H9 (cell line): ENCODE results near the gene UQCRC1. TPM values are rescaled to one million over a fixed set of nuclear protein-coding genes. Genes with fewer than 3 reads are reported as not detected.

Experiments
- DNase-seq: peaks from one replicate; pipeline ENCODE4 v3.0.0-alpha.2; 2017
- H2AFZ ChIP-seq: one replicate; pipeline ENCODE4 v1.6.1; 2013; ENCODE audit warnings: mild to moderate bottlenecking, low read length, control low read depth, moderate library complexity
- H2AK5ac ChIP-seq: 2 replicates; pipeline ENCODE4 v1.6.1; 2013; ENCODE audit warnings: low read length, control low read depth, mixed read lengths; ENCODE audit not compliant: insufficient read length
- H2BK120ac ChIP-seq: one replicate; pipeline ENCODE4 v1.6.1; 2013; ENCODE audit warnings: low read depth, mild to moderate bottlenecking, low read length, control low read depth, inconsistent platforms; ENCODE audit not compliant: poor library complexity, severe bottlenecking
- H2BK12ac ChIP-seq: 2 replicates; pipeline ENCODE4 v1.6.1; 2013; ENCODE audit warnings: low read length, control low read depth, mixed read lengths, low read depth; ENCODE audit not compliant: insufficient read length
- H2BK15ac ChIP-seq: 2 replicates; pipeline ENCODE4 v1.6.1; 2013; ENCODE audit warnings: low read depth, low read length, control low read depth
- H2BK20ac ChIP-seq: one replicate; pipeline ENCODE4 v1.6.1; 2013; ENCODE audit warnings: low read depth, mild to moderate bottlenecking, low read length, control low read depth, inconsistent platforms; ENCODE audit not compliant: poor library complexity, severe bottlenecking
- H2BK5ac ChIP-seq: 2 replicates; pipeline ENCODE4 v1.6.1; 2013; ENCODE audit warnings: low read length, control low read depth, mixed read lengths; ENCODE audit not compliant: insufficient read length
- H3K14ac ChIP-seq: 2 replicates; pipeline ENCODE4 v1.6.1; 2013; ENCODE audit warnings: low read length, control low read depth; ENCODE audit not compliant: insufficient read depth
- H3K18ac ChIP-seq: 2 replicates; pipeline ENCODE4 v1.6.1; 2013; ENCODE audit warnings: low read depth, mild to moderate bottlenecking, mixed read lengths, low read length, control low read depth; ENCODE audit not compliant: insufficient read length
- H3K23ac ChIP-seq: 2 replicates; pipeline ENCODE4 v1.6.1; 2013; ENCODE audit warnings: low read length, control low read depth, mixed read lengths, low read depth; ENCODE audit not compliant: insufficient read length
- H3K23me2 ChIP-seq: 2 replicates; pipeline ENCODE4 v1.6.1; 2013; ENCODE audit warnings: low read depth, mild to moderate bottlenecking, mixed read lengths, low read length, control low read depth; ENCODE audit not compliant: insufficient read length, poor library complexity, severe bottlenecking
- H3K27ac ChIP-seq: 2 replicates; pipeline ENCODE4 v1.5.1; 2013; ENCODE audit warnings: low read length, control low read depth, mixed read lengths, low read depth; ENCODE audit not compliant: insufficient read length
- H3K27me3 ChIP-seq: 2 replicates; pipeline ENCODE4 v1.6.1; 2013; ENCODE audit warnings: low read length, control low read depth, inconsistent platforms; ENCODE audit not compliant: insufficient read depth
- H3K4ac ChIP-seq: 2 replicates; pipeline ENCODE4 v1.6.1; 2013; ENCODE audit warnings: low read depth, mild to moderate bottlenecking, control low read depth, inconsistent platforms, low read length, moderate library complexity
- H3K4me1 ChIP-seq: 2 replicates; pipeline ENCODE4 v1.6.1; 2013; ENCODE audit warnings: low read length, control low read depth, inconsistent platforms; ENCODE audit not compliant: insufficient read depth
- H3K4me2 ChIP-seq: 2 replicates; pipeline ENCODE4 v1.6.1; 2013; ENCODE audit warnings: low read length, control low read depth, mixed read lengths; ENCODE audit not compliant: insufficient read length, insufficient read depth
- H3K56ac ChIP-seq: 2 replicates; pipeline ENCODE4 v1.6.1; 2013; ENCODE audit warnings: low read depth, mild to moderate bottlenecking, mixed read lengths, low read length, control low read depth; ENCODE audit not compliant: insufficient read length
- H3K79me1 ChIP-seq: 2 replicates; pipeline ENCODE4 v1.6.1; 2013; ENCODE audit warnings: low read depth, mild to moderate bottlenecking, moderate library complexity, low read length, control low read depth, inconsistent platforms; ENCODE audit not compliant: insufficient read depth, poor library complexity, severe bottlenecking
- H3K79me2 ChIP-seq: 2 replicates; pipeline ENCODE4 v1.6.1; 2013; ENCODE audit warnings: low read length, control low read depth, inconsistent platforms; ENCODE audit not compliant: insufficient read depth
- H3K9ac ChIP-seq: 2 replicates; pipeline ENCODE4 v1.6.1; 2013; ENCODE audit warnings: low read length, control low read depth, mixed read lengths; ENCODE audit not compliant: insufficient read length; ENCODE audit errors: extremely low read depth
- H3K9me3 ChIP-seq: one replicate; pipeline ENCODE4 v1.6.1; 2013; ENCODE audit warnings: low read depth, low read length, inconsistent platforms; ENCODE audit not compliant: control insufficient read depth
- H3T11ph ChIP-seq: one replicate; pipeline ENCODE4 v1.6.1; 2013; ENCODE audit warnings: mild to moderate bottlenecking, low read length, control low read depth, inconsistent platforms
- H4K20me1 ChIP-seq: one replicate; pipeline ENCODE4 v1.6.1; 2013; ENCODE audit not compliant: control insufficient read depth, insufficient read length, insufficient read depth
- H4K5ac ChIP-seq: 2 replicates; pipeline ENCODE4 v1.6.1; 2013; ENCODE audit warnings: low read depth, mild to moderate bottlenecking, mixed read lengths, low read length, control low read depth; ENCODE audit not compliant: insufficient read length
- H4K8ac ChIP-seq: replicated peaks from 2 replicates; pipeline ENCODE4 v1.6.1; 2013; ENCODE audit warnings: low read length, control low read depth, mixed read lengths, low read depth; ENCODE audit not compliant: insufficient read length
- H4K91ac ChIP-seq: 2 replicates; pipeline ENCODE4 v1.6.1; 2013; ENCODE audit warnings: low read depth, mild to moderate bottlenecking, moderate library complexity, mixed read lengths, low read length, control low read depth; ENCODE audit not compliant: insufficient read length
- H3K27ac Mint-ChIP-seq, 3 experiments: 2 replicates in 2 of 3; 3 replicates in 1 of 3; pipeline ENCODE4 v1.8.0; 2020 to 2021; ENCODE audit warnings: mixed read lengths in 3 of 3, mild to moderate bottlenecking in 1 of 3, moderate library complexity in 1 of 3
- H3K27me3 Mint-ChIP-seq: 2 replicates; pipeline ENCODE4 v1.8.0; 2021; ENCODE audit warnings: low read depth, mild to moderate bottlenecking, moderate library complexity, mixed read lengths
- H3K36me3 Mint-ChIP-seq, 3 experiments: 2 replicates in 2 of 3; 3 replicates in 1 of 3; pipeline ENCODE4 v1.8.0; 2020 to 2021; ENCODE audit warnings: low read depth in 3 of 3, mixed read lengths in 3 of 3; ENCODE audit not compliant: insufficient read depth in 1 of 3
- H3K4me1 Mint-ChIP-seq, 2 experiments: 2 replicates each; pipeline ENCODE4 v1.8.0; 2020; ENCODE audit warnings: mixed read lengths in 2 of 2
- H3K4me3 Mint-ChIP-seq, 2 experiments: 2 replicates in 1 of 2; 3 replicates in 1 of 2; pipeline ENCODE4 v1.8.0; 2020 to 2021; ENCODE audit warnings: mild to moderate bottlenecking in 2 of 2, mixed read lengths in 2 of 2, moderate library complexity in 1 of 2
- H3K9me3 Mint-ChIP-seq, 2 experiments: 2 replicates in 1 of 2; 3 replicates in 1 of 2; pipeline ENCODE4 v1.8.0; 2020; ENCODE audit warnings: mild to moderate bottlenecking in 2 of 2, mixed read lengths in 2 of 2, moderate library complexity in 1 of 2
- CTCF ChIP-seq: fragments of 200-600 bp; sonication (generic); conservative IDR thresholded peaks from 3 replicates; pipeline ENCODE4 v1.8.0; 2021; ENCODE audit warnings: antibody characterized with exemption, mild to moderate bottlenecking
- WGBS: extraction: QIAGEN DNeasy Blood & Tissue Kit; methylation state at CpG from one replicate; pipeline ENCODE4 v1.1.7; 2013; ENCODE audit warnings: missing lambda C conversion rate, low lambda C conversion rate, mixed read lengths; ENCODE audit not compliant: insufficient read length; ENCODE audit errors: extremely low coverage; 5-methylcytosine and 5-hydroxymethylcytosine counted together
- total RNA-seq: library from RNA; stranded (reverse); gene quantifications from 2 replicates; pipeline ENCODE4 v1.2.1, GENCODE V29; 2021

The UQCRC1 gene
- total RNA-seq, 1 experiment from 2014 or later, result 285 TPM

GRCh38 chr3:48656841-48657281 is 47.4 kb upstream of the UQCRC1 start:
- Mint-ChIP-seq H3K9me3 (peaks cover 0 to 3% of the 10 kb centered on the region in 2 experiments; a peak in 1 of 5 replicates), H3K4me3 (peak overlapping the region; percentile 63 to 67), H3K27me3 (peaks cover 6% of the 10 kb centered on the region; the same call in 1 of the 2 replicates), H3K36me3 (peaks cover 39 to 62% (median 59%) of the 10 kb centered on the region in 3 experiments), H3K27ac (peak overlapping the region in 2 of 3 experiments; percentile 35 to 66; a peak in 2 of 7 replicates), H3K4me1 (peaks cover 6 to 14% of the 10 kb centered on the region in 2 experiments)
- H3K9ac ChIP-seq, result no peak overlapping the region
- H3K23ac ChIP-seq, result no peak overlapping the region
- no peak overlapping the region for H2BK20ac ChIP-seq
- DNase-seq, result peak; percentile 69
- H3K79me1 ChIP-seq, result no peaks in the 10 kb centered on the region
- H4K5ac ChIP-seq, result no peak overlapping the region
- no peak overlapping the region for H4K8ac ChIP-seq
- no peak overlapping the region for H2BK5ac ChIP-seq
- no peak overlapping the region for H2AK5ac ChIP-seq
- H3K27me3 ChIP-seq, result no peaks in the 10 kb centered on the region
- H3K4me1 ChIP-seq, result no peaks in the 10 kb centered on the region; the same call in 1 of the 2 replicates
- H2BK12ac ChIP-seq, result no peak overlapping the region
- no peaks in the 10 kb centered on the region for H3K9me3 ChIP-seq
- no peak overlapping the region for H4K91ac ChIP-seq
- H3K23me2 ChIP-seq, result peaks cover 10% of the 10 kb centered on the region
- TF ChIP-seq CTCF, result no peak
- H2AFZ ChIP-seq, result no peak overlapping the region
- H3K79me2 ChIP-seq, result no peaks in the 10 kb centered on the region
- no peak overlapping the region for H3T11ph ChIP-seq
- H3K56ac ChIP-seq, result no peak overlapping the region
- H2BK120ac ChIP-seq, result no peak overlapping the region
- H3K14ac ChIP-seq, result no peak overlapping the region
- peak overlapping the region; percentile 6 for H3K18ac ChIP-seq
- H2BK15ac ChIP-seq, result no peak overlapping the region
- H4K20me1 ChIP-seq, result peaks cover 2% of the 10 kb centered on the region
- no peak overlapping the region for H3K27ac ChIP-seq
- no peak overlapping the region for H3K4ac ChIP-seq
- no peak overlapping the region for H3K4me2 ChIP-seq
- WGBS, result no CpG with 5 or more reads among the region's 45 CpGs
